Panc1 (cell line): ENCODE data around the gene SND1. TPM values are rescaled to one million over a fixed set of nuclear protein-coding genes. Genes with fewer than 3 reads are reported as not detected.

ENCODE experiments used
- ATAC-seq: fragments of 200-7000 bp; cut with Tn5 transposase; 2 replicates; pipeline ENCODE4 v1.9.1; 2020; ENCODE audit warnings: mild to moderate bottlenecking, moderate library complexity
- BruUV-seq: library from RNA; stranded (reverse); fragments of 400-500 nt; replicated peaks from 2 replicates; lab custom pipeline; 2021; lab: Mats Ljungman, UMichigan
- CTCF ChIA-PET: fragments of 300-600 bp; sonication (Branson Sonifier 250); formaldehyde crosslinking; loops from one replicate; lab custom pipeline; 2022; ENCODE audit warnings: antibody characterized with exemption; lab: Charles Lee
- POLR2A ChIA-PET: fragments of 300-600 bp; sonication (Branson Sonifier 250); formaldehyde crosslinking; loops from one replicate; lab custom pipeline; 2022; ENCODE audit warnings: antibody characterized with exemption; lab: Charles Lee
- DNase-seq: peaks from one replicate; pipeline ENCODE4 v3.0.0-alpha.2; 2010; ENCODE audit warnings: low read depth, low spot score
- H3K27ac ChIP-seq: 2 replicates; pipeline ENCODE4 v1.5.1; 2011; ENCODE audit warnings: mild to moderate bottlenecking, low read length, inconsistent platforms
- H3K27me3 ChIP-seq: fragments of 200-500 bp; sonication (Bioruptor generic); 2 replicates; pipeline ENCODE4 v1.6.0; 2014; ENCODE audit warnings: low read length, inconsistent platforms; ENCODE audit not compliant: control insufficient read depth, insufficient read depth
- H3K36me3 ChIP-seq: fragments of 200-500 bp; sonication (Bioruptor generic); 2 replicates; pipeline ENCODE4 v1.5.1; 2014; ENCODE audit warnings: inconsistent platforms, mild to moderate bottlenecking, low read length, moderate library complexity; ENCODE audit not compliant: control insufficient read depth, insufficient read depth
- H3K4me1 ChIP-seq: 2 replicates; pipeline ENCODE4 v1.5.1; 2011; ENCODE audit warnings: inconsistent platforms, mild to moderate bottlenecking, low read length, moderate library complexity; ENCODE audit not compliant: control insufficient read depth, insufficient read depth
- H3K4me3 ChIP-seq, 2 experiments: 2 replicates each; pipeline ENCODE4 v1.5.1; 2011 to 2012; ENCODE audit warnings: low read depth in 2 of 2, low read length in 2 of 2, mild to moderate bottlenecking in 2 of 2, inconsistent platforms in 1 of 2, moderate library complexity in 1 of 2
- H3K9me3 ChIP-seq: fragments of 200-500 bp; sonication (Bioruptor generic); 2 replicates; pipeline ENCODE4 v1.5.1; 2014; ENCODE audit warnings: low read depth, mild to moderate bottlenecking, inconsistent platforms, low read length, moderate library complexity; ENCODE audit not compliant: control insufficient read depth, insufficient read depth
- CTCF ChIP-seq: fragments of 450-650 bp; IDR thresholded peaks from 2 replicates; pipeline ENCODE4 v1.5.1; 2017; ENCODE audit warnings: mild to moderate bottlenecking
- POLR2AphosphoS5 ChIP-seq: IDR thresholded peaks from 2 replicates; pipeline ENCODE4 v1.6.1; 2012; ENCODE audit warnings: mild to moderate bottlenecking, low read depth, low read length, moderate library complexity
- REST ChIP-seq, 2 experiments: IDR thresholded peaks; 2 replicates each; pipeline ENCODE4 v1.6.1; 2011 to 2012; ENCODE audit warnings: low read depth in 2 of 2, control low read depth in 1 of 2, low read length in 1 of 2, mild to moderate bottlenecking in 1 of 2, moderate library complexity in 1 of 2; ENCODE audit not compliant: insufficient read depth in 1 of 2
- SIN3A ChIP-seq: IDR thresholded peaks from 2 replicates; pipeline ENCODE4 v1.6.1; 2012; ENCODE audit warnings: low read depth, mild to moderate bottlenecking, low read length, moderate library complexity, borderline replicate concordance; ENCODE audit not compliant: insufficient read depth
- TCF7L2 ChIP-seq: IDR thresholded peaks from 2 replicates; pipeline ENCODE4 v1.6.1; 2011; ENCODE audit warnings: mild to moderate bottlenecking, low read depth, low read length, inconsistent platforms
- in situ Hi-C: cut with HindIII; loops from 2 replicates; pipeline ENCODE4 v1.10.0; 2016; ENCODE audit warnings: low sequenced_read_pairs, low pct_unique_long_range_greater_than_20kb
- intact Hi-C: fragments of 100-400 bp; cut with micrococcal nuclease; formaldehyde crosslinking; loops from one replicate; pipeline ENCODE4 v1.10.0; 2022; ENCODE audit not compliant: unreplicated experiment
- total RNA-seq: library from RNA; stranded (reverse); gene quantifications from one replicate; pipeline ENCODE4 v1.2.1, GENCODE V29; 2021; ENCODE audit not compliant: unreplicated experiment

The SND1 gene
- total RNA-seq, 1 experiment from 2014 or later: 176 TPM

- intact Hi-C loops: no loop called here
- BruUV-seq: no TSS peak
- POLR2A ChIA-PET: no interaction called here
Measured at GRCh38 chr7:128033246-128033645, 381.3 kb downstream of the SND1 start.

GRCh38 chr7:128034825-128035224 lies 382.8 kb downstream of the SND1 start:
- in situ Hi-C loops: no loop called here
- intact Hi-C loops: no loop called here
- ATAC-seq: no peak
- H3K27ac ChIP-seq: no peak overlapping the region
- H3K4me1 ChIP-seq: no peaks in the 10 kb centered on the region
- no peak overlapping the region for H3K4me3 ChIP-seq
- TF ChIP-seq POLR2AphosphoS5 (no peak), SIN3A (no peak), TCF7L2 (no peak), CTCF (no peak), REST (IDR thresholded peaks at IDR 0.05; ENCODE audit: insufficient read depth in 1 of 2, low read depth in 2 of 2, low read length in 1 of 2) (no peak)
- no peaks in the 10 kb centered on the region for H3K36me3 ChIP-seq
- ChIA-PET CTCF (interaction anchor here (1.9 kb wide), 1 partner anchor 175 kb away, joined by 8 read pairs; no protein-coding TSS in a partner anchor), POLR2A (interaction anchor here (0.6 kb wide), 1 partner anchor 161 kb away, joined by 3 read pairs; no protein-coding TSS in a partner anchor)
- no peaks in the 10 kb centered on the region for H3K9me3 ChIP-seq
- no peaks in the 10 kb centered on the region for H3K27me3 ChIP-seq
- no TSS peak for BruUV-seq
- no peak for DNase-seq

More at GRCh38 chr7:128033246-128033645, 381.3 kb downstream of the SND1 start:
- H3K4me1 ChIP-seq: no peaks in the 10 kb centered on the region
- CTCF ChIA-PET: no interaction called here
- no peaks in the 10 kb centered on the region for H3K9me3 ChIP-seq
- no peak for ATAC-seq
- TF ChIP-seq TCF7L2: no peak
- TF ChIP-seq SIN3A: no peak
- TF ChIP-seq REST (IDR thresholded peaks at IDR 0.05; ENCODE audit: insufficient read depth in 1 of 2, low read depth in 2 of 2, low read length in 1 of 2): no peak
- no peak for TF ChIP-seq POLR2AphosphoS5
- no peak for TF ChIP-seq CTCF
- no peak overlapping the region for H3K4me3 ChIP-seq
- H3K27ac ChIP-seq: no peak overlapping the region
- H3K27me3 ChIP-seq: no peaks in the 10 kb centered on the region
- H3K36me3 ChIP-seq: no peaks in the 10 kb centered on the region
- in situ Hi-C loops: no loop called here
- no peak for DNase-seq
